OCI-LY1 (cell line): ENCODE data around the gene RND1.

Experiments used
- H2AFZ ChIP-seq: fragments of 200-600 bp; sonication (generic), shearing (Covaris generic); 2 replicates; pipeline ENCODE4 v1.6.0; 2014; ENCODE audit warnings: antibody characterized with exemption, mild to moderate bottlenecking, low read length
- H3F3A ChIP-seq: fragments of 200-600 bp; sonication (generic), shearing (Covaris generic); 2 replicates; pipeline ENCODE4 v1.6.0; 2014; ENCODE audit warnings: mild to moderate bottlenecking, antibody characterized with exemption, low read length, moderate library complexity; ENCODE audit not compliant: insufficient read depth
- H3K27ac ChIP-seq: fragments of 200-600 bp; sonication (generic); 2 replicates; pipeline ENCODE4 v1.5.1; 2014; ENCODE audit warnings: low read length, mixed run types, mild to moderate bottlenecking, low read depth; ENCODE audit not compliant: poor library complexity, severe bottlenecking
- H3K27me3 ChIP-seq: fragments of 200-600 bp; sonication (generic); 2 replicates; pipeline ENCODE4 v1.6.0; 2014; ENCODE audit warnings: antibody characterized with exemption, mild to moderate bottlenecking, low read length, moderate library complexity; ENCODE audit not compliant: insufficient read depth
- H3K36me3 ChIP-seq: fragments of 200-600 bp; sonication (generic); 2 replicates; pipeline ENCODE4 v1.6.1; 2014; ENCODE audit warnings: mild to moderate bottlenecking, antibody characterized with exemption, low read length, moderate library complexity, mixed read lengths; ENCODE audit not compliant: insufficient read depth
- H3K4me1 ChIP-seq: fragments of 200-600 bp; sonication (generic); 2 replicates; pipeline ENCODE4 v1.5.1; 2014; ENCODE audit warnings: mild to moderate bottlenecking, low read length, moderate library complexity; ENCODE audit not compliant: insufficient read depth, severe bottlenecking
- H3K4me2 ChIP-seq: fragments of 200-600 bp; sonication (generic), shearing (Covaris generic); 2 replicates; pipeline ENCODE4 v1.6.1; 2014; ENCODE audit warnings: low read length
- H3K4me3 ChIP-seq: fragments of 200-600 bp; sonication (generic); 2 replicates; pipeline ENCODE4 v1.5.1; 2014; ENCODE audit warnings: low read length, low read depth, mild to moderate bottlenecking, mixed read lengths; ENCODE audit not compliant: poor library complexity, severe bottlenecking
- H3K79me2 ChIP-seq: fragments of 200-600 bp; shearing (Covaris generic); 2 replicates; pipeline ENCODE4 v1.6.1; 2016; ENCODE audit warnings: mixed run types, low read length, mixed read lengths; ENCODE audit not compliant: insufficient read depth
- H3K9ac ChIP-seq: fragments of 200-600 bp; sonication (generic), shearing (Covaris generic); 2 replicates; pipeline ENCODE4 v1.6.1; 2014; ENCODE audit warnings: mild to moderate bottlenecking, low read length, mixed read lengths
- H3K9me2 ChIP-seq: fragments of 200-600 bp; sonication (generic), shearing (Covaris generic); 2 replicates; pipeline ENCODE4 v1.6.1; 2014; ENCODE audit warnings: low read depth, mild to moderate bottlenecking, low read length, mixed read lengths
- H3K9me3 ChIP-seq: fragments of 200-600 bp; shearing (Covaris generic); 2 replicates; pipeline ENCODE4 v1.6.1; 2014; ENCODE audit warnings: low read length, mixed read lengths
- H4K20me1 ChIP-seq: fragments of 200-600 bp; sonication (generic), shearing (Covaris generic); 2 replicates; pipeline ENCODE4 v1.6.0; 2016; ENCODE audit warnings: mild to moderate bottlenecking, low read length; ENCODE audit not compliant: insufficient read depth
- CTCF ChIP-seq: fragments of 200-600 bp; sonication (generic), shearing (Covaris generic); IDR thresholded peaks from 2 replicates; pipeline ENCODE4 v1.5.1; 2017; ENCODE audit warnings: mild to moderate bottlenecking, antibody characterized with exemption, low read length, moderate library complexity, mixed read lengths
- EZH2 ChIP-seq: fragments of 200-600 bp; sonication (generic), shearing (Covaris generic); IDR thresholded peaks from 2 replicates; pipeline ENCODE4 v1.8.0; 2017; ENCODE audit warnings: borderline replicate concordance, mixed run types, mild to moderate bottlenecking, antibody characterized with exemption, low read length, moderate library complexity, mixed read lengths

Gene RND1

GRCh38 chr12:48822139-48822538 is 43.5 kb downstream of the RND1 start:
- Histone ChIP-seq H3K79me2 (no peaks in the 10 kb centered on the region), H3K36me3 (no peaks in the 10 kb centered on the region), H3K9me2 (no peaks in the 10 kb centered on the region), H2AFZ (no peak overlapping the region), H3K9ac (no peak overlapping the region), H3K4me2 (no peak overlapping the region), H3F3A (0 out of 2 replicates have a peak, but pooled peaks cover 4% of the 10 kb centered on the region), H4K20me1 (no peaks in the 10 kb centered on the region), H3K27me3 (no peaks in the 10 kb centered on the region), H3K4me3 (no peak overlapping the region), H3K27ac (no peak overlapping the region), H3K9me3 (no peaks in the 10 kb centered on the region), H3K4me1 (no peaks in the 10 kb centered on the region)
- TF ChIP-seq CTCF (no peak), EZH2 (no peak)

- no peaks in the 10 kb centered on the region for H3K36me3 ChIP-seq
- H2AFZ ChIP-seq = no peak overlapping the region
- H3K4me2 ChIP-seq = no peak overlapping the region
- no peak overlapping the region for H3K9ac ChIP-seq
- no peaks in the 10 kb centered on the region for H3K79me2 ChIP-seq
- peaks cover 8% of the 10 kb centered on the region for H3K4me1 ChIP-seq
- H3K27ac ChIP-seq = no peak overlapping the region
- H3F3A ChIP-seq = peaks cover 5% of the 10 kb centered on the region; the same call in 1 of the 2 replicates
- H3K9me2 ChIP-seq = no peaks in the 10 kb centered on the region
- no peaks in the 10 kb centered on the region for H3K9me3 ChIP-seq
- H3K27me3 ChIP-seq = no peaks in the 10 kb centered on the region
- no peak overlapping the region for H3K4me3 ChIP-seq
- no peak for TF ChIP-seq CTCF
- TF ChIP-seq EZH2 = no peak
- H4K20me1 ChIP-seq = no peaks in the 10 kb centered on the region
Measured at GRCh38 chr12:48819986-48820725, 45.5 kb downstream of the RND1 start.

GRCh38 chr12:48818831-48819590 is 46.7 kb downstream of the RND1 start:
- Histone ChIP-seq H3K4me1 (peaks cover 14% of the 10 kb centered on the region), H3F3A (peaks cover 5% of the 10 kb centered on the region; the same call in 1 of the 2 replicates), H3K9me3 (no peaks in the 10 kb centered on the region), H3K4me3 (peak overlapping the region; percentile 62), H3K27ac (no peak overlapping the region), H2AFZ (no peak overlapping the region), H3K36me3 (no peaks in the 10 kb centered on the region), H3K27me3 (no peaks in the 10 kb centered on the region), H4K20me1 (no peaks in the 10 kb centered on the region), H3K4me2 (peak overlapping the region; percentile 79), H3K9me2 (no peaks in the 10 kb centered on the region), H3K79me2 (no peaks in the 10 kb centered on the region), H3K9ac (peak overlapping the region; percentile 54; the same call in 1 of the 2 replicates)
- TF ChIP-seq EZH2 (no peak), CTCF (peak; percentile 95)
